Liver (tissue), 9 donors: ENCODE data around the gene TMEM50A. TPM values are rescaled to one million over a fixed set of nuclear protein-coding genes. Genes with fewer than 3 reads are reported as not detected.
A peak's percentile ranks its signal among the peaks of the same experiment; 100 is the strongest.
"Not testable (repeated sequence)": the region's sequence is repeated elsewhere in the genome, so short reads cannot be mapped to it uniquely, and the experiment has no call there.

ENCODE experiments used
- DNase-seq: peaks from one replicate; pipeline ENCODE4 v3.0.0-alpha.2; 2017; ENCODE audit warnings: low spot score
- H3K27ac ChIP-seq, 2 donors: one replicate each; pipeline ENCODE4 v1.7.0; 2013; ENCODE audit warnings: inconsistent platforms in 2 of 2, low read length in 2 of 2, control low read depth in 1 of 2, low read depth in 1 of 2, mild to moderate bottlenecking in 1 of 2
- H3K27me3 ChIP-seq, 4 donors: one replicate each; pipeline versions ENCODE4 v1.6.1 to v1.7.0; 2013; ENCODE audit warnings: low read length in 3 of 4, inconsistent platforms in 1 of 4, mild to moderate bottlenecking in 1 of 4, moderate library complexity in 1 of 4; ENCODE audit not compliant: control insufficient read depth in 4 of 4, insufficient read depth in 4 of 4
- H3K36me3 ChIP-seq, 4 donors: one replicate each; pipeline versions ENCODE4 v1.6.1 to v1.7.0; 2013; ENCODE audit warnings: low read length in 3 of 4, mild to moderate bottlenecking in 3 of 4, low read depth in 1 of 4, moderate library complexity in 1 of 4; ENCODE audit not compliant: control insufficient read depth in 4 of 4, insufficient read depth in 3 of 4
- H3K4me1 ChIP-seq, 4 donors: one replicate each; pipeline versions ENCODE4 v1.6.1 to v1.7.0; 2013; ENCODE audit warnings: low read length in 3 of 4, mild to moderate bottlenecking in 3 of 4, moderate library complexity in 1 of 4; ENCODE audit not compliant: control insufficient read depth in 4 of 4, insufficient read depth in 4 of 4
- H3K4me3 ChIP-seq, 3 donors: one replicate each; pipeline versions ENCODE4 v1.6.1 to v1.7.0; 2013; ENCODE audit warnings: low read length in 3 of 3, control low read depth in 1 of 3, low read depth in 1 of 3, mild to moderate bottlenecking in 1 of 3
- H3K9ac ChIP-seq, 2 donors: one replicate each; pipeline ENCODE4 v1.7.0; 2013; ENCODE audit warnings: low read length in 2 of 2, mild to moderate bottlenecking in 2 of 2, moderate library complexity in 2 of 2, control low read depth in 1 of 2, low read depth in 1 of 2
- H3K9me3 ChIP-seq, 4 donors: one replicate each; pipeline versions ENCODE4 v1.6.1 to v1.7.0; 2013; ENCODE audit warnings: low read length in 3 of 4; ENCODE audit not compliant: control insufficient read depth in 4 of 4
- CTCF ChIP-seq: fragments of 150-350 bp; IDR thresholded peaks from 2 replicates; pipeline ENCODE4 v1.5.1; 2017; ENCODE audit warnings: improper control_type of control experiment, low read depth, low read length; ENCODE audit not compliant: missing input control
- EGR1 ChIP-seq, 2 donors: IDR thresholded peaks; 2 replicates each; pipeline ENCODE4 v1.6.1; 2016 to 2018; ENCODE audit warnings: antibody characterized with exemption in 2 of 2, low read depth in 2 of 2
- HNF4G ChIP-seq: IDR thresholded peaks from 2 replicates; pipeline ENCODE4 v1.6.1; 2016; ENCODE audit warnings: antibody characterized with exemption
- MAX ChIP-seq: IDR thresholded peaks from 2 replicates; pipeline ENCODE4 v1.6.1; 2016; ENCODE audit warnings: antibody characterized with exemption
- RAD21 ChIP-seq, 2 donors: IDR thresholded peaks; 2 replicates each; pipeline ENCODE4 v1.6.1; 2016; ENCODE audit warnings: antibody characterized with exemption in 2 of 2, mild to moderate bottlenecking in 2 of 2
- RXRA ChIP-seq, 2 donors: IDR thresholded peaks; 2 replicates each; pipeline ENCODE4 v1.6.1; 2017 to 2018; ENCODE audit warnings: antibody characterized with exemption in 2 of 2, mild to moderate bottlenecking in 1 of 2
- WGBS: extraction: QIAGEN DNeasy Blood & Tissue Kit; methylation state at CpG from one replicate; pipeline ENCODE4 v1.1.7; 2013; 5-methylcytosine and 5-hydroxymethylcytosine counted together
- polyA plus RNA-seq, 2 donors: library from polyadenylated mRNA; stranded (reverse) in 1 of 2; unstranded in 1 of 2; fragments of 200-250 nt in 1 of 2; fragments of >200 nt in 1 of 2; fragmentation: Nextera tagmentation in 1 of 2; extraction: Ambion mirVana in 1 of 2; gene quantifications; one replicate each; pipeline versions ENCODE4 v1.2.1 to v1.2.3, GENCODE V29; 2013 to 2015
- total RNA-seq, 2 donors: library from RNA; depleted of rRNA; stranded (reverse); fragments of >200 nt; gene quantifications; one replicate each; pipeline ENCODE4 v1.2.3, GENCODE V29; 2014
- TF ChIP-seq, protein P1 (sequence below): IDR thresholded peaks from 2 replicates; pipeline ENCODE4 v1.6.1; 2016; ENCODE audit warnings: antibody characterized with exemption, mild to moderate bottlenecking
- donor health status: healthy.
- donor health status: healthy.
- donor health status: healthy.
- donor health status: healthy.
- donor health status: healthy.

The TMEM50A gene
- total and polyA plus RNA-seq, 4 donors, result 22.4 to 64.2 (median 38.1) TPM

DNA sequence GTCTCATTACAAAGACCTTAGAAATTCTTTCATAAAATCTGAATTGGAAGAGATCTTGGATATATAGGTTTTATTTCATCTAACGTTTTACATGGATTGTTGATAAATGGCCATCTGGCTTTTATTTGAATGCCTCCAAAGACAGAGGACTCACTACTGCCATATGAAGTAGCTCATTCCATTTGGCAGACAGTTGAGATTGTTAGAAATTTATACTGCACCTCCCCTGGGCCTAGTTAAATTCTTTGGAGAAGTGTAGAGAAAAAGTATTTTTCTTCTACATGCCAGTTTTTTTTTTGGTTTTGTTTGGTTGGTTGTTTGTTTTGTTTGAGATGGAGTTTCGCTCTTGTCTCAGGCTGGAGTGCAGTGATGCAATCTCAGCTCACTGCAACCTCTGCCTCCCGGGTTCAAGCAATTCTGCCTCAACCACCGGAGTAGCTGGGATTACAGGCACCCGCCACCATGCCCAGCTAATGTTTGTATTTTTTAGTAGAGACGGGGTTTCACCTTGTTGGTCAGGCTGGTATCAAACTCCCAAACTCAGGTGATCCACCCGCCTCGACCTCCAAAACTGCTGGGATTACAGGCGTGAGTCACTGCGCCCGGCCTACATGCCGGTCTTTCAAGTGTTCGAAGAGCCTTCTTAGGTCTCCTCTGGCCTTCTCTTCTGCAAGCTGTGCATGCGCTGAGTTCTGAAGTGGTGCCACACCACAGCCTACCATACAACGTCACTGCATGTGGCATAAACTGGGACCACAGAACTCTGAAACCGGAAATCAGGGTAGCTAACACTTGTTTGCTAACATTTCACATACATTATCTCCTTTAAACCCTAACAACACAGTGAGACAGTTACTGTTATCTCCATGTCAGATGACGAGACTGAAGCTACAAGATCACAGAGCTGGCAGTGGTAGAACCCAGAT, 24.8 kb downstream of the TMEM50A start:
- H3K4me3 ChIP-seq, H3K9ac ChIP-seq, H3K27me3 ChIP-seq, DNase-seq, H3K4me1 ChIP-seq, H3K27ac ChIP-seq, H3K9me3 ChIP-seq: not testable (repeated sequence)
- no CpG with 5 or more reads among the region's 17 CpGs for WGBS
- H3K36me3 ChIP-seq, result peaks cover 0 to 15% (median 4%) of the 10 kb centered on the region in 4 donors

GRCh38 chr1:25369241-25369640, 31.1 kb downstream of the TMEM50A start:
- H3K9ac ChIP-seq, result no peak overlapping the region
- TF ChIP-seq, protein P1, sequence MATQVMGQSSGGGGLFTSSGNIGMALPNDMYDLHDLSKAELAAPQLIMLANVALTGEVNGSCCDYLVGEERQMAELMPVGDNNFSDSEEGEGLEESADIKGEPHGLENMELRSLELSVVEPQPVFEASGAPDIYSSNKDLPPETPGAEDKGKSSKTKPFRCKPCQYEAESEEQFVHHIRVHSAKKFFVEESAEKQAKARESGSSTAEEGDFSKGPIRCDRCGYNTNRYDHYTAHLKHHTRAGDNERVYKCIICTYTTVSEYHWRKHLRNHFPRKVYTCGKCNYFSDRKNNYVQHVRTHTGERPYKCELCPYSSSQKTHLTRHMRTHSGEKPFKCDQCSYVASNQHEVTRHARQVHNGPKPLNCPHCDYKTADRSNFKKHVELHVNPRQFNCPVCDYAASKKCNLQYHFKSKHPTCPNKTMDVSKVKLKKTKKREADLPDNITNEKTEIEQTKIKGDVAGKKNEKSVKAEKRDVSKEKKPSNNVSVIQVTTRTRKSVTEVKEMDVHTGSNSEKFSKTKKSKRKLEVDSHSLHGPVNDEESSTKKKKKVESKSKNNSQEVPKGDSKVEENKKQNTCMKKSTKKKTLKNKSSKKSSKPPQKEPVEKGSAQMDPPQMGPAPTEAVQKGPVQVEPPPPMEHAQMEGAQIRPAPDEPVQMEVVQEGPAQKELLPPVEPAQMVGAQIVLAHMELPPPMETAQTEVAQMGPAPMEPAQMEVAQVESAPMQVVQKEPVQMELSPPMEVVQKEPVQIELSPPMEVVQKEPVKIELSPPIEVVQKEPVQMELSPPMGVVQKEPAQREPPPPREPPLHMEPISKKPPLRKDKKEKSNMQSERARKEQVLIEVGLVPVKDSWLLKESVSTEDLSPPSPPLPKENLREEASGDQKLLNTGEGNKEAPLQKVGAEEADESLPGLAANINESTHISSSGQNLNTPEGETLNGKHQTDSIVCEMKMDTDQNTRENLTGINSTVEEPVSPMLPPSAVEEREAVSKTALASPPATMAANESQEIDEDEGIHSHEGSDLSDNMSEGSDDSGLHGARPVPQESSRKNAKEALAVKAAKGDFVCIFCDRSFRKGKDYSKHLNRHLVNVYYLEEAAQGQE, result no peak
- TF ChIP-seq RAD21 (IDR thresholded peaks at IDR 0.05) (peak in 1 of 2 donors; percentile 54), HNF4G (no peak), CTCF (no peak), MAX (no peak), RXRA (IDR thresholded peaks at IDR 0.05) (no peak), EGR1 (IDR thresholded peaks at IDR 0.05; ENCODE audit: low read depth in 2 of 2) (no peak)
- no peak for DNase-seq

GRCh38 chr1:25369691-25370271, 31.6 kb downstream of the TMEM50A start:
- WGBS, result 85% methylated on average over 12 of the region's 12 CpGs
- not testable (repeated sequence) for H3K27me3 ChIP-seq, H3K27ac ChIP-seq, H3K9me3 ChIP-seq, H3K36me3 ChIP-seq, H3K4me1 ChIP-seq, DNase-seq, H3K9ac ChIP-seq, H3K4me3 ChIP-seq

More at GRCh38 chr1:25369241-25369640, 31.1 kb downstream of the TMEM50A start:
- H3K36me3 ChIP-seq, result no peaks in the 10 kb centered on the region
- no peaks in the 10 kb centered on the region for H3K9me3 ChIP-seq
- no peaks in the 10 kb centered on the region for H3K4me1 ChIP-seq
- H3K27ac ChIP-seq, result no peak overlapping the region
- H3K4me3 ChIP-seq, result no peak overlapping the region
- H3K27me3 ChIP-seq, result no peaks in the 10 kb centered on the region
- WGBS, result 88% methylated on average over 4 of the region's 4 CpGs

DNA sequence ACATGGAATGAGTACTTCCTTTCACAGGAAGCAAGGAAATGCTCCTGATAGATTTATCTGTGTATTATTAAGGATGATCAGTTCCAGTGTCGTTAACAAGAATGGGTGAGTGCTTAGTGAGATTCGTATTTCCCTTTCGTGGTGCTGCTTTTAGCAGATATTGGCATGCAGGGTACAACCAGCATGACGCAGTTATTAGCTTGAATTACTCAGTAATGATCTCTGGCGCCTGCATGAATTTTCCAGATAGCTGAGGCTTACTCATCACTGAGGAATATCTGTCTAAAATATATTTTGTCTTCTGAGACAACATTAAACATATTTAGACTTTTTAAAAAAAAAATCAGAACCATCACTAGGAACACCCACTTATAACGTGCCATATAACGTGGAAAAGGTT, 33.6 kb downstream of the TMEM50A start:
- not testable (repeated sequence) for H3K4me3 ChIP-seq, DNase-seq, H3K27ac ChIP-seq, H3K27me3 ChIP-seq, H3K9me3 ChIP-seq, H3K36me3 ChIP-seq, H3K4me1 ChIP-seq, H3K9ac ChIP-seq
- WGBS, result 76% methylated on average over 7 of the region's 7 CpGs

GRCh38 chr1:25378367-25378766, 40.2 kb downstream of the TMEM50A start:
- not testable (repeated sequence) for H3K27ac ChIP-seq, H3K9me3 ChIP-seq
- whole genome bisulfite sequencing, result 82% methylated on average over 3 of the region's 3 CpGs

More at GRCh38 chr1:25378367-25378766, 40.2 kb downstream of the TMEM50A start:
- not testable (repeated sequence) for H3K4me3 ChIP-seq, H3K36me3 ChIP-seq, H3K9ac ChIP-seq, H3K4me1 ChIP-seq, DNase-seq, H3K27me3 ChIP-seq
